NCI-H1694 (cell line): ENCODE results near the gene TNS3.

Source experiments
- DNase-seq: peaks from one replicate; lab custom pipeline; 2025; lab: John Stamatoyannopoulos, UW

Gene TNS3

GRCh38 chr7:47226696-47227095 lies 355.2 kb downstream of the TNS3 start:
- DNase-seq, result no peak

- DNase-seq, result no peak
Observed at GRCh38 chr7:47225387-47226131, 356.4 kb downstream of the TNS3 start.
